HEK293T (cell line): ENCODE measurements around the gene MAP2K7.

ENCODE experiments used
- ARNT ChIP-seq: fragments of 450-650 bp; IDR thresholded peaks from 2 replicates; pipeline ENCODE4 v1.6.1; 2017; ENCODE audit warnings: mild to moderate bottlenecking
- BHLHE40 ChIP-seq: fragments of 450-650 bp; IDR thresholded peaks from 2 replicates; pipeline ENCODE4 v1.6.1; 2016; ENCODE audit warnings: mild to moderate bottlenecking, moderate library complexity, borderline replicate concordance
- ELF4 ChIP-seq: fragments of 450-650 bp; IDR thresholded peaks from 2 replicates; pipeline ENCODE4 v1.6.1; 2017; ENCODE audit warnings: antibody characterized with exemption
- FOXA1 ChIP-seq: fragments of 450-650 bp; IDR thresholded peaks from 2 replicates; pipeline ENCODE4 v1.6.1; 2016; ENCODE audit warnings: mild to moderate bottlenecking
- FOXK2 ChIP-seq: fragments of 450-650 bp; IDR thresholded peaks from 2 replicates; pipeline ENCODE4 v1.6.1; 2016; ENCODE audit warnings: mild to moderate bottlenecking
- L3MBTL2 ChIP-seq: fragments of 450-650 bp; conservative IDR thresholded peaks from 2 replicates; pipeline ENCODE4 v1.6.1; 2016; ENCODE audit warnings: mild to moderate bottlenecking
- LEF1 ChIP-seq: fragments of 450-650 bp; IDR thresholded peaks from 2 replicates; pipeline ENCODE4 v1.6.1; 2017; ENCODE audit warnings: mild to moderate bottlenecking, borderline replicate concordance
- NFRKB ChIP-seq: fragments of 450-650 bp; IDR thresholded peaks from 2 replicates; pipeline ENCODE4 v1.6.1; 2016; ENCODE audit warnings: mild to moderate bottlenecking, moderate library complexity
- SP1 ChIP-seq: fragments of 450-650 bp; IDR thresholded peaks from 2 replicates; pipeline ENCODE4 v1.6.1; 2017
- SUZ12 ChIP-seq: fragments of 450-650 bp; IDR thresholded peaks from 2 replicates; pipeline ENCODE4 v1.6.1; 2016; ENCODE audit warnings: mild to moderate bottlenecking
- TARDBP ChIP-seq: fragments of 450-650 bp; IDR thresholded peaks from 2 replicates; pipeline ENCODE4 v1.6.1; 2016
- ZNF384 ChIP-seq: fragments of 450-650 bp; IDR thresholded peaks from 2 replicates; pipeline ENCODE4 v1.6.1; 2016
- TF ChIP-seq, protein P1 (sequence below): fragments of 450-650 bp; IDR thresholded peaks from 2 replicates; pipeline ENCODE4 v1.6.1; 2016

DNA sequence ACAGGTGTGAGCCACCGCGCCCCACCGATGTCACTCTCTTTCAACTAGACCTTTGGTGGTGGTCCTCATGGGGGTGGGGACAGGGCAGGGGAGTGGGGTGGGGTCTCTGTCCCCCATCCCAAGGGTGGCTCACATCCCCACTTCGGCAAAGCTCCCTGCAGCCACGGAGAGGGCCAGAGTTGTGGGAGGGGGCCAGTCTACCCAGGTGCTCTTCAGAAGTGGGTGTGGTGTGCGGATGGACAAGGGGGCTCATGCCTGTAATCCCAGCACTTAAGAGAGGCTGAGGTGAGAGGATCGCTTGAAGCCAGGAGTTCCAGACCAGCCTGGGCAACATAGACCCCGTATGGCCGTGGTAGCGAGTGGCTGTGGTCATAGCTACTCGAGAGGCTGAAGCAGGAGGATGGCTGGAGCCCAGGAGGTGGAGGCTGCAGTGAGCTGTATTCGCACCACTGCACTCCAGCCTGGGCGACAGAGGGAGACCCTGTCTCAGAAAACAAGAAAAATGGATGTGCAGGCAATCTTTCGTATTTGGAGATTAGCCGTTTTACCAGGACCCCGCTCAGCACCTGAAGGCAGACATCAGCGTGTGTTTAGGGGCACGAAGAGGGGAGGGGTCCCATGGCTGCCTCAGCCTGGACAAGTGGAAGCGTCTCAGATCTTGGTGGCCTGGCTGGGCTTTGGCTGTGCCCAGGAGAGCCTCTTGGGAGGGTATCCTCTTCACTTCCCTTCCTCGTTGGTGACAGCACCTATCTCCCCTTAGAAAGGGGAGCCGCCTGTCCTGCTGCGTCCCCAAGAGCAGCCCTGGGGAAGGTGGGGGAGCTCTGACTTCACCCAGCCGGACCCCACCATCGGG, 11.8 kb downstream of the MAP2K7 start:
- no peak for TF ChIP-seq SP1
- TF ChIP-seq, protein P1, sequence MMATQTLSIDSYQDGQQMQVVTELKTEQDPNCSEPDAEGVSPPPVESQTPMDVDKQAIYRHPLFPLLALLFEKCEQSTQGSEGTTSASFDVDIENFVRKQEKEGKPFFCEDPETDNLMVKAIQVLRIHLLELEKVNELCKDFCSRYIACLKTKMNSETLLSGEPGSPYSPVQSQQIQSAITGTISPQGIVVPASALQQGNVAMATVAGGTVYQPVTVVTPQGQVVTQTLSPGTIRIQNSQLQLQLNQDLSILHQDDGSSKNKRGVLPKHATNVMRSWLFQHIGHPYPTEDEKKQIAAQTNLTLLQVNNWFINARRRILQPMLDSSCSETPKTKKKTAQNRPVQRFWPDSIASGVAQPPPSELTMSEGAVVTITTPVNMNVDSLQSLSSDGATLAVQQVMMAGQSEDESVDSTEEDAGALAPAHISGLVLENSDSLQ = no peak
- TF ChIP-seq NFRKB = no peak
- TF ChIP-seq TARDBP = no peak
- no peak for TF ChIP-seq ELF4
- no peak for TF ChIP-seq FOXA1
- no peak for TF ChIP-seq L3MBTL2
- no peak for TF ChIP-seq ARNT
- no peak for TF ChIP-seq BHLHE40
- TF ChIP-seq FOXK2 = no peak
- TF ChIP-seq SUZ12 = no peak
- no peak for TF ChIP-seq ZNF384
- no peak for TF ChIP-seq LEF1
